ENCODE data around the gene MAP2K6.

- TF ChIP-seq CTCF (conservative IDR thresholded peaks at IDR 0.05; ENCODE audit: low read length) (no peak), EZH2phosphoT487 (IDR thresholded peaks at IDR 0.05; ENCODE audit: borderline replicate concordance) (no peak)
These were observed 30.6 kb downstream of the MAP2K6 start for GRCh38 chr17:69445132-69445531.
